ENCODE results near the gene SEMA3D.
"Not testable (repeated sequence)": the region's sequence is repeated elsewhere in the genome, so short reads cannot be mapped to it uniquely, and the experiment has no call there.

Gene SEMA3D

GRCh38 chr7:85023066-85023712 is 163.7 kb downstream of the SEMA3D start:
- DNase-seq = peak; percentile 33

GRCh38 chr7:85022064-85022697 is 164.7 kb downstream of the SEMA3D start:
- no peak for DNase-seq

GRCh38 chr7:85021101-85021704 is 165.7 kb downstream of the SEMA3D start:
- no peak for DNase-seq

GRCh38 chr7:85019778-85020177 is 167.1 kb downstream of the SEMA3D start:
- no peak for DNase-seq

DNA sequence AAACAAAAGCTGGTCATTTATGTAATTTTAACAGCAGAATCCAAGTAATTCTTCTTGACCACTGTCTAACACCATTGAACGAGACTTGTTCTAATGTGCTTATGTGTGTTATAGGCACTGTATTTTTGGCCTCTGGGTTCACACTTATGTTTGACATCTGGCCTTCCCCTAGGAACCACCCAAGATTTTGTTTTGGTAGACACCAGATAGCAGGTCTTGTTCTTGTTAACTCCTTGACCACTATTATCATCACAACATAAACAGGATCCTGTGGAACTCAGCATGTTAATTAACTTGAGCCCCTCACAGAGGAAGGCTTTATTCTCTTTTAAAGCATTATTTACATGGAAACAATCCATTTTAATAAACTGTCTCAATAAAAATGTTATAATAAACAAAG is 167.7 kb downstream of the SEMA3D start:
- no peak for DNase-seq

DNA sequence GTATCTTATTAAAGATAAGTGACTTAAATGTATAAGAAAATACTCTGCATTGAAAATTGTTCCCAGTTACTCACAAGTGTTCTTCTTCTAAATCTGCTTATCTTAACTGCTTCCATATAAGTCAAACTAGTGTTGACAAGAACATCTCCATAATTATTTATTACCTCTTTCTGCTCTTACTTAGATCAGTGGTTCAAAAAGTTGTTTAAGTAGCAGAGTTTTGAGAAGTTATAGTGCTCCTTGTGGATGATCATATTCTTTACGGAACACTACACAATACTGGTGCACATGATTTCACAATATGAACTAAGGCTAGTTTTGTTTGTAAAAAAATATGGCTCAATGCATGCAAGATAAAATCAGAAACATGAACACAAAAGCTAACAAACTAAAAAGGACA is 168.4 kb downstream of the SEMA3D start:
- DNase-seq = no peak

- DNase-seq = no peak
These were observed 170.6 kb downstream of the SEMA3D start for GRCh38 chr7:85016286-85016685.

GRCh38 chr7:85014936-85015660 is 171.8 kb downstream of the SEMA3D start:
- peak; percentile 44 for DNase-seq

- no peak for DNase-seq
These were observed 175.7 kb downstream of the SEMA3D start for GRCh38 chr7:85011127-85011526.

- DNase-seq = no peak
These were observed 176.6 kb downstream of the SEMA3D start for GRCh38 chr7:85010306-85010705.

GRCh38 chr7:85006754-85007153 is 180.1 kb downstream of the SEMA3D start:
- DNase-seq = no peak

DNA sequence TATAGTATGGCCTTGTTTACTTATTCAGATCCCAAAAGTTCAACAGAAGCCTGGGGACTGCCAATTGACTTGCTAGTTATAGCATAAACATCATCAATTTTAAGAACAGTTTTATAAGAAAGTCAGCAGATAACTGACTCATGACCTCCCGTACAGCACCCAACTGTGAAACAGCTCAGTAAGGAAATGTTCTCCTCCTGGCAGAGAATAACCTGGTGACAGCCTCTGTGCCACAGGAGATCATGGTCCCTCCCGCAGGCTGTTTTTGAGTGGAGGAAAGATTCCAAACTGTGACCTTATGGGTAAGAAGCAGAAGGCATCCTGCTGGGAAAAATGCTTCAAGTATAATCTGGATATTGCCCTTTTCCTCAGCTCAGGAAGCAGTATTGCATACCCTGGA is 182.5 kb downstream of the SEMA3D start:
- no peak for DNase-seq

GRCh38 chr7:85001495-85002345 is 185.1 kb downstream of the SEMA3D start:
- no peak for DNase-seq

DNA sequence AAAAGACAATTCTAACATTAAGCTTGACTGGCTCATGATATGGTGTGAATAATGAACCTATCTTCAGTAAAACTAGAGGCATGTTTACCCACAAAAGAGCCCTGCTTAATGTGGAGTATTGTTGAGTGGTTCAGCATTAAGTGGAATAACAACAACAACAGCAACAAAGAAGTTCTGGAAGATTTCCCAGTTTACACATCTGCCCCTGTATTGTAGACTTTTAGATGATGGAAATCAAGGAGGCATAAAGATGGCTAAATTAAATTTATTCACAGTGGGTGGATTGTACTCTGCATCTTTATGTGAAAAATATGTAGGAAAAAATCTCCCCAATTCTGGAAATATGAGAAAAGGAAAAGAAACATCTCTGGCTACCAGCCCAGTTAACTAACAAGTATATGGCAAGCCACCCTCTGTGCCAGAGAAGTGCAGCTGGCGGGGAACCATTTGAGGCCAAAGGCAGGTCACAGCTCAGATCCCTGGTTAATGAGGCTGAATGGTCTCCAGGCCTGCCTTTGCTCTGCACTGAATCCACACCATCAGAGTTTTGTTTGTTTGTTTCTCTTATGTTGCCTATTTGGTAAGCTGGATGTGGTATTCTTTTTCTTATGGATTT is 186.0 kb downstream of the SEMA3D start:
- peak; percentile 71 for DNase-seq

- DNase-seq = no peak
These were observed 187.4 kb downstream of the SEMA3D start for GRCh38 chr7:84999450-84999849.

- DNase-seq = no peak
These were observed 188.2 kb downstream of the SEMA3D start for GRCh38 chr7:84998665-84999064.

DNA sequence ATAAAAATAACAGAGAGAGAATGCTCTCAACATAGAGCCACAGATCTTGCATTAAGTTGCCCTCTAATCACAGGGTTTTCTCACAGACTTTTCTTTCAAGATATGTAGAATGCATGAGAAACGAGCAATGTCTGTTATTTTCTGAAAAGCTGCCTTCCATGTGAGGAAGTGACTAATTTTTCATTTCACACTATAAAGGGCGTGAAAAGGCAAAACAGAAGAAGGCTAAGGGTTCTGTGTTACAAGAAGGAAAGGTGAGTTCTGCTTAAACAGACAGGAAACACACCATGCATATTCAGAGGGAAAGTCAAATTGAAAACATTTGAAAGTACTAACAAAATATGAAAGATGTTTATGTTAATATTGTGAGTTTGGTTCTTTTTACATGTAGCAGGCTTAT is 189.2 kb downstream of the SEMA3D start:
- no peak for DNase-seq

- DNase-seq = not testable (repeated sequence)
These were observed 193.9 kb downstream of the SEMA3D start for GRCh38 chr7:84992954-84993353.

DNA sequence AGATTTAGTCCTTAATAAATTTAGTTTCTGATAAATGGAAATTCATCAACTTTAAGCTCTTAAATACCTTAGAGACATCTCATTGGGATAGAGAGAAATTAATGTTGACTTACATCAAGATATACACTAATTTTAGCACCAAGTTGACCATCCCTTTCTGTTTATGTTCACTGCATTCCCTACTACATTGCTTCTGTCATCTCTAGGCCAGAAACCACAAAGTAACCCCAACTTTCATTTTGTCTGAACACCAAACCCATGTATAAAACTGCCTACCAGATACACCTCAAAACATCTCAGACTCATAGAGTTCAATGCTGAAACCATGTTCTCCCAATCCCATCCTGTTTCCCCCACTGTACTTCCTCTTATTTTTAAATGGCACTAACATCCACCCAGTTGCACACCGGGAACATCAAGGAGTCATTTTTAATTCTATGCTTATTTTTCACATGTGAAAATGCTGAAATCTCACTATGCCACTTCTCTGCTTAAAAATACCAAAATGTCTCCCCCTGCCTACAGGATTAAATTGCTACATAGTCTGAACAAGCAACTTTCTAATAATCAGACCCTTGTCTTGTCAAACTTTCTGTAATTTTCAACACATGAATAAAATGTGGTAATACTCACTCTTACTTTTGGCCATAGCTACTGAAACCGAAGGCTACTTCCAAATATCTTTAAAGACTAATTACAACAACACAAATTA is 201.6 kb downstream of the SEMA3D start:
- DNase-seq = no peak

DNA sequence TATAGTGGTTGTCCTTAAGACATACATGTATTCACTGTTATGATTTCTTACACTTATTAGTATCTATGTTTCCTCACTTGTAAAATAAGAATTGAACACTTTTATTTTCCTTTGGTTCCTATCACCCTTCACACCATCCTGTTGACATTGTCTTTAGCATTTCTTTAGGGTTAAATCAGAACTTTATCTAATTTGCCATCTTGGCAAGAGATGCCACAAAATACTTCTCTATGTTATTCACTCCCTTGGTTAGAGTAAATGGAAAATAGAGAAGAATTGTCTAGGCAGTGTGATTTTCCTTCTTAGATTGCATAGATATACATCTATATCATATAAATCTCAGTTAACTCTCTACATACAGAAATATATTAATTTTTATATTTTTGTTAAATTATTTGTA is 204.7 kb downstream of the SEMA3D start:
- DNase-seq = no peak
